MCF 10A (cell line): ENCODE results near the gene SAMD14. TPM values are rescaled to one million over a fixed set of nuclear protein-coding genes. Genes with fewer than 3 reads are reported as not detected.

ENCODE experiments used
- BruUV-seq: library from RNA; stranded (reverse); fragments of 400-500 nt; replicated peaks from 2 replicates; lab custom pipeline; 2021; lab: Mats Ljungman, UMichigan
- CTCF ChIA-PET: fragments of 300-600 bp; sonication (Branson Sonifier 250); formaldehyde crosslinking; extraction: SDS; loops from one replicate; lab custom pipeline; 2021; ENCODE audit warnings: antibody characterized with exemption, inconsistent platforms; lab: Yijun Ruan, JAX
- POLR2A ChIA-PET: fragments of 300-600, 350-650 bp; sonication (Branson Sonifier 250); formaldehyde crosslinking; extraction: SDS; loops from one replicate; lab custom pipeline; 2020; ENCODE audit warnings: antibody characterized with exemption, inconsistent platforms; lab: Yijun Ruan, JAX
- DNase-seq: peaks from one replicate; pipeline ENCODE4 v3.0.0-alpha.2; 2018; ENCODE audit not compliant: unreplicated experiment
- H3K27ac Mint-ChIP-seq: one replicate; pipeline ENCODE4 v1.8.0; 2022; ENCODE audit warnings: mild to moderate bottlenecking, low read depth, mixed read lengths; ENCODE audit not compliant: unreplicated experiment
- H3K27me3 Mint-ChIP-seq: one replicate; pipeline ENCODE4 v1.8.0; 2022; ENCODE audit warnings: mixed read lengths; ENCODE audit not compliant: insufficient read depth, unreplicated experiment
- H3K36me3 Mint-ChIP-seq: one replicate; pipeline ENCODE4 v1.8.0; 2022; ENCODE audit warnings: mild to moderate bottlenecking, moderate library complexity, mixed read lengths; ENCODE audit not compliant: insufficient read depth, unreplicated experiment
- H3K4me1 Mint-ChIP-seq: one replicate; pipeline ENCODE4 v1.8.0; 2022; ENCODE audit warnings: mixed read lengths; ENCODE audit not compliant: insufficient read depth, unreplicated experiment
- H3K4me3 Mint-ChIP-seq: one replicate; pipeline ENCODE4 v1.8.0; 2022; ENCODE audit warnings: mild to moderate bottlenecking, moderate library complexity, mixed read lengths; ENCODE audit not compliant: unreplicated experiment
- H3K9me3 Mint-ChIP-seq: one replicate; pipeline ENCODE4 v1.8.0; 2022; ENCODE audit warnings: mixed read lengths; ENCODE audit not compliant: unreplicated experiment
- CTCF ChIP-seq: fragments of 200-600 bp; IDR thresholded peaks from one replicate; pipeline ENCODE4 v1.8.0; 2022; ENCODE audit warnings: antibody characterized with exemption, mild to moderate bottlenecking; ENCODE audit not compliant: unreplicated experiment
- intact Hi-C: fragments of 100-400 bp; cut with micrococcal nuclease; formaldehyde crosslinking; loops from 2 replicates; pipeline ENCODE4 v1.14.1; 2022
- total RNA-seq: library from RNA; stranded (reverse); gene quantifications from 2 replicates; pipeline ENCODE4 v1.2.3, GENCODE V29; 2022

SAMD14 gene
- total RNA-seq, 1 experiment from 2014 or later = 0.09 TPM

- BruUV-seq = no TSS peak
- ChIA-PET CTCF (interaction anchor here (1.1 to 2.8 kb wide), 2 partner anchors 7 to 60 kb away, joined by 3 to 23 read pairs; no protein-coding TSS in a partner anchor), POLR2A (interaction anchor here (0.7 kb wide), 1 partner anchor 17 kb away, joined by 3 read pairs; no protein-coding TSS in a partner anchor)
- intact Hi-C loops = no loop called here
- no peaks in the 10 kb centered on the region for H3K27me3 Mint-ChIP-seq
- H3K4me3 Mint-ChIP-seq = no peak overlapping the region
- DNase-seq = no peak
- H3K4me1 Mint-ChIP-seq = no peaks in the 10 kb centered on the region
- H3K9me3 Mint-ChIP-seq = no peaks in the 10 kb centered on the region
- TF ChIP-seq CTCF = no peak
- H3K27ac Mint-ChIP-seq = no peak overlapping the region
- H3K36me3 Mint-ChIP-seq = peaks cover 29% of the 10 kb centered on the region
Observed at GRCh38 chr17:50101346-50102163, 28.4 kb downstream of the SAMD14 start.

DNA sequence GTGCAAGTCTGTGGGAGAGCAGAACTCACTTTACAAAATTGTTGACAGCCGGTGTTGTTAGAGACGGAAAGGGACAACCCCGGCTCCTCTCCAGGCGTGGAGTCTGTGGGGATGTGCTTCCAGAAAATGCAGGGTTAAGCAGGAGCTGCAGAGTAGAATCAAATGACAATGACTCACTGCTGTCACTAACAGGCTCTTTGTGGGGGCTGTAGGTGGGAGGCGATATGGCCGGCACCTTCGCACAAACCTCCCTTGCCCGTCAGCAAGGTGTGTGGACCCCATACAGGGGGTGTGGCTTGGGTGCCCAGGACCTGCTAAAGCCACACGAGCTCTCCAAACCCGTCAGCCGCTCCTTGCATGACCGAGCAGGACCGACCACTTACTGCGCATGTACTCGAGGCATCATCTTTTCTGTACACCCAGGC, 29.0 kb downstream of the SAMD14 start:
- BruUV-seq = no TSS peak
- CTCF ChIA-PET = interaction anchor here (1.0 to 1.1 kb wide), 2 partner anchors 14 to 61 kb away, joined by 3 to 5 read pairs; no protein-coding TSS in a partner anchor
- H3K27ac Mint-ChIP-seq = no peak overlapping the region
- no peak overlapping the region for H3K4me3 Mint-ChIP-seq
- intact Hi-C loops = no loop called here
- TF ChIP-seq CTCF = no peak
- POLR2A ChIA-PET = interaction anchor here (1.1 to 1.2 kb wide), 2 partner anchors 8 to 40 kb away, joined by 3 to 4 read pairs; no protein-coding TSS in a partner anchor
- H3K9me3 Mint-ChIP-seq = no peaks in the 10 kb centered on the region
- no peaks in the 10 kb centered on the region for H3K27me3 Mint-ChIP-seq
- peaks cover 29% of the 10 kb centered on the region for H3K36me3 Mint-ChIP-seq
- no peak for DNase-seq
- H3K4me1 Mint-ChIP-seq = peaks cover 2% of the 10 kb centered on the region

- ChIA-PET CTCF (interaction anchor here (1.0 to 1.1 kb wide), 2 partner anchors 15 to 61 kb away, joined by 3 to 5 read pairs; no protein-coding TSS in a partner anchor), POLR2A (interaction anchor here (1.1 to 1.2 kb wide), 2 partner anchors 8 to 40 kb away, joined by 3 to 4 read pairs; no protein-coding TSS in a partner anchor)
- H3K27me3 Mint-ChIP-seq = no peaks in the 10 kb centered on the region
- no peak overlapping the region for H3K27ac Mint-ChIP-seq
- DNase-seq = peak; percentile 39
- no peak for TF ChIP-seq CTCF
- H3K9me3 Mint-ChIP-seq = no peaks in the 10 kb centered on the region
- H3K36me3 Mint-ChIP-seq = peaks cover 28% of the 10 kb centered on the region
- peaks cover 6% of the 10 kb centered on the region for H3K4me1 Mint-ChIP-seq
- no TSS peak for BruUV-seq
- intact Hi-C loops = no loop called here
- no peak overlapping the region for H3K4me3 Mint-ChIP-seq
Observed at GRCh38 chr17:50100480-50100883, 29.5 kb downstream of the SAMD14 start.

DNA sequence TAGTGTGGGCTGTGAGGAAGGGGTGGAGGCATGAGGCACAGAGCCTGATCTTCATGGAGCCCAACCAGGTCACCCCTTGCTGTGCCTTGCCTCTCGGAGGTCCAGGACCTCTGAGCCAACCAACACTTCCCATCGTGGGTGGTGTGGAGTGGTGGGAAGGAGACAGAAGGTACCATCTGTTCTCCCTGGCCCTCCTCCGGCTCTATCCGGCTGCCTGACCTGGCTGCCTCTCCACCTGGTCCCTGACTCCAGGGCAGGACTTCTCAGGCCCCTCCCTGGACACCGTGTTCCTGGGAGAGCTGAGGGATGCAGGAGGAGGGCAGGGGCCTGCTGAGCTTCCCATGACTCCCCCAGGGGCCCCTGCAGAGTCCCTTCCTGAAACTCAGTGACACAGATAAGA, 31.0 kb downstream of the SAMD14 start:
- H3K27ac Mint-ChIP-seq = no peak overlapping the region
- DNase-seq = no peak
- TF ChIP-seq CTCF = no peak
- ChIA-PET CTCF (interaction anchor here (1.3 to 3.5 kb wide), 2 partner anchors 11 to 63 kb away, joined by 3 to 17 read pairs; no protein-coding TSS in a partner anchor), POLR2A (interaction anchor here (1.2 to 2.0 kb wide), 3 partner anchors 9 to 71 kb away, joined by 3 to 8 read pairs (median 3); no protein-coding TSS in a partner anchor)
- no TSS peak for BruUV-seq
- peaks cover 19% of the 10 kb centered on the region for H3K4me1 Mint-ChIP-seq
- no peaks in the 10 kb centered on the region for H3K9me3 Mint-ChIP-seq
- H3K27me3 Mint-ChIP-seq = no peaks in the 10 kb centered on the region
- peaks cover 29% of the 10 kb centered on the region for H3K36me3 Mint-ChIP-seq
- intact Hi-C loops = no loop called here
- H3K4me3 Mint-ChIP-seq = no peak overlapping the region
